Measurements from ENCODE around the gene PTPRN2.
"Not testable (repeated sequence)": the region's sequence is repeated elsewhere in the genome, so short reads cannot be mapped to it uniquely, and the experiment has no call there.

The PTPRN2 gene

GRCh38 chr7:158507917-158508316 lies 79.7 kb downstream of the PTPRN2 start:
- Histone ChIP-seq H3K36me3 (ENCODE audit: control insufficient read depth, insufficient read depth, low read length) (no peaks in the 10 kb centered on the region), H3K9ac (no peak overlapping the region), H2AFZ (no peak overlapping the region), H3K27ac (no peak overlapping the region), H3K4me1 (no peaks in the 10 kb centered on the region), H3K4me2 (ENCODE audit: low read length) (no peak overlapping the region), H3K4me3 (ENCODE audit: low read depth, low read length) (no peak overlapping the region), H3K9me3 (ENCODE audit: control insufficient read depth, low read length) (peaks cover 3% of the 10 kb centered on the region), H3K27me3 (ENCODE audit: control insufficient read depth, insufficient read depth, low read length) (no peaks in the 10 kb centered on the region), H3K79me2 (peaks cover 11% of the 10 kb centered on the region)
- TF ChIP-seq CTCF (IDR thresholded peaks at IDR 0.05): no peak

GRCh38 chr7:158507175-158507574 lies 80.4 kb downstream of the PTPRN2 start:
- H3K27me3 ChIP-seq (ENCODE audit: control insufficient read depth, insufficient read depth, low read length); H3K4me2 ChIP-seq (ENCODE audit: low read length); H3K9me3 ChIP-seq (ENCODE audit: control insufficient read depth, low read length); H3K4me3 ChIP-seq (ENCODE audit: low read depth, low read length); H3K36me3 ChIP-seq (ENCODE audit: control insufficient read depth, insufficient read depth, low read length); H3K9ac ChIP-seq; H3K4me1 ChIP-seq; H2AFZ ChIP-seq; H3K27ac ChIP-seq: not testable (repeated sequence)
- H3K79me2 ChIP-seq: peaks cover 11% of the 10 kb centered on the region

GRCh38 chr7:158506626-158507025 lies 81.0 kb downstream of the PTPRN2 start:
- Histone ChIP-seq H3K9me3 (ENCODE audit: control insufficient read depth, low read length) (peaks cover 3% of the 10 kb centered on the region), H3K36me3 (ENCODE audit: control insufficient read depth, insufficient read depth, low read length) (no peaks in the 10 kb centered on the region), H3K4me2 (ENCODE audit: low read length) (no peak overlapping the region), H3K27me3 (ENCODE audit: control insufficient read depth, insufficient read depth, low read length) (no peaks in the 10 kb centered on the region), H3K4me1 (no peaks in the 10 kb centered on the region), H3K27ac (no peak overlapping the region), H3K79me2 (peaks cover 11% of the 10 kb centered on the region), H3K9ac (no peak overlapping the region), H2AFZ (no peak overlapping the region), H3K4me3 (ENCODE audit: low read depth, low read length) (no peak overlapping the region)
- TF ChIP-seq CTCF (IDR thresholded peaks at IDR 0.05): no peak

- H3K4me2 ChIP-seq (ENCODE audit: low read length): no peak overlapping the region
- no peaks in the 10 kb centered on the region for H3K36me3 ChIP-seq (ENCODE audit: control insufficient read depth, insufficient read depth, low read length)
- H3K4me1 ChIP-seq: no peaks in the 10 kb centered on the region
- H3K79me2 ChIP-seq: peaks cover 11% of the 10 kb centered on the region
- H3K27me3 ChIP-seq (ENCODE audit: control insufficient read depth, insufficient read depth, low read length): no peaks in the 10 kb centered on the region
- no peak overlapping the region for H2AFZ ChIP-seq
- H3K4me3 ChIP-seq (ENCODE audit: low read depth, low read length): no peak overlapping the region
- H3K27ac ChIP-seq: no peak overlapping the region
- peaks cover 3% of the 10 kb centered on the region for H3K9me3 ChIP-seq (ENCODE audit: control insufficient read depth, low read length)
- no peak for TF ChIP-seq CTCF (IDR thresholded peaks at IDR 0.05)
- H3K9ac ChIP-seq: no peak overlapping the region
These were observed 81.9 kb downstream of the PTPRN2 start for GRCh38 chr7:158505683-158506082.

- H3K4me1 ChIP-seq: no peaks in the 10 kb centered on the region
- no peak overlapping the region for H3K27ac ChIP-seq
- H3K27me3 ChIP-seq (ENCODE audit: control insufficient read depth, insufficient read depth, low read length): no peaks in the 10 kb centered on the region
- no peak overlapping the region for H3K4me2 ChIP-seq (ENCODE audit: low read length)
- no peak overlapping the region for H3K9ac ChIP-seq
- no peaks in the 10 kb centered on the region for H3K9me3 ChIP-seq (ENCODE audit: control insufficient read depth, low read length)
- H2AFZ ChIP-seq: no peak overlapping the region
- no peaks in the 10 kb centered on the region for H3K36me3 ChIP-seq (ENCODE audit: control insufficient read depth, insufficient read depth, low read length)
- no peak overlapping the region for H3K4me3 ChIP-seq (ENCODE audit: low read depth, low read length)
- no peak for TF ChIP-seq CTCF (IDR thresholded peaks at IDR 0.05)
- H3K79me2 ChIP-seq: peaks cover 7% of the 10 kb centered on the region
These were observed 85.4 kb downstream of the PTPRN2 start for GRCh38 chr7:158502068-158502750.

Data from parathyroid adenoma (tissue), 2 donors.